ENCODE measurements around the gene TMPRSS7.

GRCh38 chr3:112121577-112122547 lies 87.3 kb downstream of the TMPRSS7 start:
- TF ChIP-seq CTCF (IDR thresholded peaks at IDR 0.05) = no peak
- TF ChIP-seq POLR2A (IDR thresholded peaks at IDR 0.05; ENCODE audit: low read depth) = no peak
- TF ChIP-seq EP300 (IDR thresholded peaks at IDR 0.05) = no peak

Data from esophagus muscularis mucosa (tissue), 4 donors.